GM12878 (cell line): ENCODE measurements around the gene ADCY7.

ENCODE experiments used
- GABPA ChIP-seq: IDR thresholded peaks from 2 replicates; pipeline ENCODE4 v1.6.1; 2014; ENCODE audit warnings: antibody characterized with exemption, low read depth, mild to moderate bottlenecking, inconsistent platforms
- POLR2AphosphoS5 ChIP-seq: IDR thresholded peaks from 2 replicates; pipeline ENCODE4 v1.6.1; 2011; ENCODE audit warnings: mild to moderate bottlenecking, low read length, inconsistent platforms
- RAD51 ChIP-seq: fragments of 450-650 bp; IDR thresholded peaks from 2 replicates; pipeline ENCODE4 v1.6.1; 2016; ENCODE audit warnings: moderate library complexity, mild to moderate bottlenecking, inconsistent platforms

DNA sequence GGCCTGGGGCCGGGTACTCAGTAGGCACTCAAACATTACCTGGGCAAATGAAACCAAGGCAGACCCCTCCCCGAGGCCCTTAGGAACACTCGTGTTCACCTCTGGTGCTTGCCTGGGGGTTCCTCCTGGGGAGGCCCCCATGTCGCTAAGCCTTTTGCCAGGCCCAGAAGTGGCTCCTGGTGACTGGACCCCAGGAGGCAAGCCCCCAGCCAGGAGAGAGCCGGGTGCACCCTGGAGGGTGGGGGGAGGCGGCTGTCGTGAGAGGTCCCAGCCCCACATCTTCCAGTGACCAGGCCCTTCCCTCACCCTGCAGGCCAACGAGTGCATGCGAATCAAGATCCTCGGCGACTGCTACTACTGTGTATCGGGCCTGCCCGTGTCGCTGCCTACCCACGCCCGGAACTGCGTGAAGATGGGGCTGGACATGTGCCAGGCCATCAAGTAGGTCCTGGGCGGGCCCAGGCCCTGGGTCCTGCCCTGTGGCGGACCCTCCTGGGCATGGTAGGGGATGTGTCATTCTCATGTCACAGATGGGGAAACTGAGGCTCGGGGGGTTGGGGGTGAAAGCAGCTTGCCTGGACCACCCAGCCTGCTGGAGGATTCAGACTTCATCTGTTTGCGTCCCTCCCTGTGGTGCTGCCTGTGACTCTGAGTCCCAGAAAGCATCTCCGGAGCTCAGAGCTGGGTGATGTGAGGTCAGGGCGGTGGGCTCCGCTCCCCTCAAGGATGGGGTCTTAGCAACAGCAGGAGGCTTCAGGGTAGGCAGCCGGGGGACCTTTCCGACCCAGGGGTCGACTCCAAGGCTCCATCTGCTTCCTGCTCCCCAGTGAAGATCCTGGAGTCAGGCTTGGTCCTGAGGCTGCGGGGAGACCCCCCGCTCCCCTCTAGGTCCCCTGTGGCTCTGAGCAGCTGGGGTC lies 32.5 kb downstream of the ADCY7 start:
- TF ChIP-seq POLR2AphosphoS5, result no peak
- no peak for TF ChIP-seq RAD51
- no peak for TF ChIP-seq GABPA
